H9 (cell line): Measurements from ENCODE around the gene NADSYN1. TPM values are rescaled to one million over a fixed set of nuclear protein-coding genes. Genes with fewer than 3 reads are reported as not detected.
A peak's percentile ranks its signal among the peaks of the same experiment; 100 is the strongest.

Experiments used
- DNase-seq: peaks from one replicate; pipeline ENCODE4 v3.0.0-alpha.2; 2017
- H2AFZ ChIP-seq: one replicate; pipeline ENCODE4 v1.6.1; 2013; ENCODE audit warnings: mild to moderate bottlenecking, low read length, control low read depth, moderate library complexity
- H2AK5ac ChIP-seq: 2 replicates; pipeline ENCODE4 v1.6.1; 2013; ENCODE audit warnings: low read length, control low read depth, mixed read lengths; ENCODE audit not compliant: insufficient read length
- H2BK120ac ChIP-seq: one replicate; pipeline ENCODE4 v1.6.1; 2013; ENCODE audit warnings: low read depth, mild to moderate bottlenecking, low read length, control low read depth, inconsistent platforms; ENCODE audit not compliant: poor library complexity, severe bottlenecking
- H2BK12ac ChIP-seq: 2 replicates; pipeline ENCODE4 v1.6.1; 2013; ENCODE audit warnings: low read length, control low read depth, mixed read lengths, low read depth; ENCODE audit not compliant: insufficient read length
- H2BK15ac ChIP-seq: 2 replicates; pipeline ENCODE4 v1.6.1; 2013; ENCODE audit warnings: low read depth, low read length, control low read depth
- H2BK20ac ChIP-seq: one replicate; pipeline ENCODE4 v1.6.1; 2013; ENCODE audit warnings: low read depth, mild to moderate bottlenecking, low read length, control low read depth, inconsistent platforms; ENCODE audit not compliant: poor library complexity, severe bottlenecking
- H2BK5ac ChIP-seq: 2 replicates; pipeline ENCODE4 v1.6.1; 2013; ENCODE audit warnings: low read length, control low read depth, mixed read lengths; ENCODE audit not compliant: insufficient read length
- H3K14ac ChIP-seq: 2 replicates; pipeline ENCODE4 v1.6.1; 2013; ENCODE audit warnings: low read length, control low read depth; ENCODE audit not compliant: insufficient read depth
- H3K18ac ChIP-seq: 2 replicates; pipeline ENCODE4 v1.6.1; 2013; ENCODE audit warnings: low read depth, mild to moderate bottlenecking, mixed read lengths, low read length, control low read depth; ENCODE audit not compliant: insufficient read length
- H3K23ac ChIP-seq: 2 replicates; pipeline ENCODE4 v1.6.1; 2013; ENCODE audit warnings: low read length, control low read depth, mixed read lengths, low read depth; ENCODE audit not compliant: insufficient read length
- H3K23me2 ChIP-seq: 2 replicates; pipeline ENCODE4 v1.6.1; 2013; ENCODE audit warnings: low read depth, mild to moderate bottlenecking, mixed read lengths, low read length, control low read depth; ENCODE audit not compliant: insufficient read length, poor library complexity, severe bottlenecking
- H3K27ac ChIP-seq: 2 replicates; pipeline ENCODE4 v1.5.1; 2013; ENCODE audit warnings: low read length, control low read depth, mixed read lengths, low read depth; ENCODE audit not compliant: insufficient read length
- H3K27me3 ChIP-seq: 2 replicates; pipeline ENCODE4 v1.6.1; 2013; ENCODE audit warnings: low read length, control low read depth, inconsistent platforms; ENCODE audit not compliant: insufficient read depth
- H3K4ac ChIP-seq: 2 replicates; pipeline ENCODE4 v1.6.1; 2013; ENCODE audit warnings: low read depth, mild to moderate bottlenecking, control low read depth, inconsistent platforms, low read length, moderate library complexity
- H3K4me1 ChIP-seq: 2 replicates; pipeline ENCODE4 v1.6.1; 2013; ENCODE audit warnings: low read length, control low read depth, inconsistent platforms; ENCODE audit not compliant: insufficient read depth
- H3K4me2 ChIP-seq: 2 replicates; pipeline ENCODE4 v1.6.1; 2013; ENCODE audit warnings: low read length, control low read depth, mixed read lengths; ENCODE audit not compliant: insufficient read length, insufficient read depth
- H3K56ac ChIP-seq: 2 replicates; pipeline ENCODE4 v1.6.1; 2013; ENCODE audit warnings: low read depth, mild to moderate bottlenecking, mixed read lengths, low read length, control low read depth; ENCODE audit not compliant: insufficient read length
- H3K79me1 ChIP-seq: 2 replicates; pipeline ENCODE4 v1.6.1; 2013; ENCODE audit warnings: low read depth, mild to moderate bottlenecking, moderate library complexity, low read length, control low read depth, inconsistent platforms; ENCODE audit not compliant: insufficient read depth, poor library complexity, severe bottlenecking
- H3K79me2 ChIP-seq: 2 replicates; pipeline ENCODE4 v1.6.1; 2013; ENCODE audit warnings: low read length, control low read depth, inconsistent platforms; ENCODE audit not compliant: insufficient read depth
- H3K9ac ChIP-seq: 2 replicates; pipeline ENCODE4 v1.6.1; 2013; ENCODE audit warnings: low read length, control low read depth, mixed read lengths; ENCODE audit not compliant: insufficient read length; ENCODE audit errors: extremely low read depth
- H3K9me3 ChIP-seq: one replicate; pipeline ENCODE4 v1.6.1; 2013; ENCODE audit warnings: low read depth, low read length, inconsistent platforms; ENCODE audit not compliant: control insufficient read depth
- H3T11ph ChIP-seq: one replicate; pipeline ENCODE4 v1.6.1; 2013; ENCODE audit warnings: mild to moderate bottlenecking, low read length, control low read depth, inconsistent platforms
- H4K20me1 ChIP-seq: one replicate; pipeline ENCODE4 v1.6.1; 2013; ENCODE audit not compliant: control insufficient read depth, insufficient read length, insufficient read depth
- H4K5ac ChIP-seq: 2 replicates; pipeline ENCODE4 v1.6.1; 2013; ENCODE audit warnings: low read depth, mild to moderate bottlenecking, mixed read lengths, low read length, control low read depth; ENCODE audit not compliant: insufficient read length
- H4K8ac ChIP-seq: replicated peaks from 2 replicates; pipeline ENCODE4 v1.6.1; 2013; ENCODE audit warnings: low read length, control low read depth, mixed read lengths, low read depth; ENCODE audit not compliant: insufficient read length
- H4K91ac ChIP-seq: 2 replicates; pipeline ENCODE4 v1.6.1; 2013; ENCODE audit warnings: low read depth, mild to moderate bottlenecking, moderate library complexity, mixed read lengths, low read length, control low read depth; ENCODE audit not compliant: insufficient read length
- H3K27ac Mint-ChIP-seq, 3 experiments: 2 replicates in 2 of 3; 3 replicates in 1 of 3; pipeline ENCODE4 v1.8.0; 2020 to 2021; ENCODE audit warnings: mixed read lengths in 3 of 3, mild to moderate bottlenecking in 1 of 3, moderate library complexity in 1 of 3
- H3K27me3 Mint-ChIP-seq: 2 replicates; pipeline ENCODE4 v1.8.0; 2021; ENCODE audit warnings: low read depth, mild to moderate bottlenecking, moderate library complexity, mixed read lengths
- H3K36me3 Mint-ChIP-seq, 3 experiments: 2 replicates in 2 of 3; 3 replicates in 1 of 3; pipeline ENCODE4 v1.8.0; 2020 to 2021; ENCODE audit warnings: low read depth in 3 of 3, mixed read lengths in 3 of 3; ENCODE audit not compliant: insufficient read depth in 1 of 3
- H3K4me1 Mint-ChIP-seq, 2 experiments: 2 replicates each; pipeline ENCODE4 v1.8.0; 2020; ENCODE audit warnings: mixed read lengths in 2 of 2
- H3K4me3 Mint-ChIP-seq, 2 experiments: 2 replicates in 1 of 2; 3 replicates in 1 of 2; pipeline ENCODE4 v1.8.0; 2020 to 2021; ENCODE audit warnings: mild to moderate bottlenecking in 2 of 2, mixed read lengths in 2 of 2, moderate library complexity in 1 of 2
- H3K9me3 Mint-ChIP-seq, 2 experiments: 2 replicates in 1 of 2; 3 replicates in 1 of 2; pipeline ENCODE4 v1.8.0; 2020; ENCODE audit warnings: mild to moderate bottlenecking in 2 of 2, mixed read lengths in 2 of 2, moderate library complexity in 1 of 2
- WGBS: extraction: QIAGEN DNeasy Blood & Tissue Kit; methylation state at CpG from one replicate; pipeline ENCODE4 v1.1.7; 2013; ENCODE audit warnings: missing lambda C conversion rate, low lambda C conversion rate, mixed read lengths; ENCODE audit not compliant: insufficient read length; ENCODE audit errors: extremely low coverage; 5-methylcytosine and 5-hydroxymethylcytosine counted together
- total RNA-seq: library from RNA; stranded (reverse); gene quantifications from 2 replicates; pipeline ENCODE4 v1.2.1, GENCODE V29; 2021
- TF ChIP-seq, protein P1 (sequence below): fragments of 200-600 bp; sonication (generic); conservative IDR thresholded peaks from 3 replicates; pipeline ENCODE4 v1.8.0; 2021; ENCODE audit warnings: antibody characterized with exemption, mild to moderate bottlenecking

The NADSYN1 gene
- total RNA-seq, 1 experiment from 2014 or later, result 44.2 TPM

DNA sequence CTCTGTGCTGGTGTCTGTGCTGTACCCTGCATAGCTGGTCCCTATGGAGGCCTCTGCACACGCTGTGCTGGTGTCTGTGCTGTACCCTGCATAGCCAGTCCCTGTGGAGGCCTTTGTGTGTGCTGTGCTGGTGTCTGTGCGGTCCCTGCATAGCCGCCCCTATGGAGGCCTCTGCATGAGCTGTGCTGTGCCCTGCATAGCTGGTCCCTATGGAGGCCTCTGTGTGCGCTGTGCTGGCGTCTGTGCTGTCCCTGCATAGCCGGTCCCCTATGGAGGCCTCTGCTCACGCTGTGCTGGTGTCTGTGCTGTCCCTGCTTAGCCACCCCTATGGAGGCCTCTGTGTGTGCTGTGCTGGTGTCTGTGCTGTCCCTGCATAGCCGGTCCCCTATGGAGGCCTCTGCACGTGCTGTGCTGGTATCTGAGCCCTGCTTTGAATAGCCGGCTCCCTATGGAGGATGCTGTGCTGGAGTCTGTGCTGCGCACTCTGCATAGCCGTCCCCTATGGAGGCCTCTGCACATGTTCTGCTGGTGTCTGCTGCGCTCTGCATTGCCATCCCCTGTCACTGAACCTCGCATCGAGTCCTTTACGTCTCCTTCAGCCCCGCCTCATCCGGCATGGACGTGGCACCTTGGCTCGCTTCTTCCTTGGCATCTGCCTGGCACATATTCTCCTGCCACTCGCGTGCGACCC lies 6.2 kb downstream of the NADSYN1 start:
- H4K20me1 ChIP-seq, result no peaks in the 10 kb centered on the region
- H2AK5ac ChIP-seq, result no peak overlapping the region
- peaks cover 4% of the 10 kb centered on the region for H3K79me1 ChIP-seq
- no CpG with 5 or more reads among the region's 23 CpGs for WGBS
- no peak overlapping the region for H3K23ac ChIP-seq
- Mint-ChIP-seq H3K9me3 (no peaks in the 10 kb centered on the region), H3K4me1 (peaks cover 0 to 5% of the 10 kb centered on the region in 2 experiments; a peak in 3 of 4 replicates), H3K4me3 (no peak overlapping the region), H3K36me3 (peaks cover 16 to 79% (median 54%) of the 10 kb centered on the region in 3 experiments; a peak in 6 of 7 replicates), H3K27me3 (no peaks in the 10 kb centered on the region; the same call in 1 of the 2 replicates), H3K27ac (peak overlapping the region in 1 of 3 experiments; percentile 55; a peak in 1 of 7 replicates)
- no peak overlapping the region for H3K18ac ChIP-seq
- H4K8ac ChIP-seq, result no peak overlapping the region
- no peak for DNase-seq
- H4K91ac ChIP-seq, result no peak overlapping the region
- no peak overlapping the region for H2BK12ac ChIP-seq
- H2BK120ac ChIP-seq, result no peak overlapping the region
- TF ChIP-seq, protein P1, sequence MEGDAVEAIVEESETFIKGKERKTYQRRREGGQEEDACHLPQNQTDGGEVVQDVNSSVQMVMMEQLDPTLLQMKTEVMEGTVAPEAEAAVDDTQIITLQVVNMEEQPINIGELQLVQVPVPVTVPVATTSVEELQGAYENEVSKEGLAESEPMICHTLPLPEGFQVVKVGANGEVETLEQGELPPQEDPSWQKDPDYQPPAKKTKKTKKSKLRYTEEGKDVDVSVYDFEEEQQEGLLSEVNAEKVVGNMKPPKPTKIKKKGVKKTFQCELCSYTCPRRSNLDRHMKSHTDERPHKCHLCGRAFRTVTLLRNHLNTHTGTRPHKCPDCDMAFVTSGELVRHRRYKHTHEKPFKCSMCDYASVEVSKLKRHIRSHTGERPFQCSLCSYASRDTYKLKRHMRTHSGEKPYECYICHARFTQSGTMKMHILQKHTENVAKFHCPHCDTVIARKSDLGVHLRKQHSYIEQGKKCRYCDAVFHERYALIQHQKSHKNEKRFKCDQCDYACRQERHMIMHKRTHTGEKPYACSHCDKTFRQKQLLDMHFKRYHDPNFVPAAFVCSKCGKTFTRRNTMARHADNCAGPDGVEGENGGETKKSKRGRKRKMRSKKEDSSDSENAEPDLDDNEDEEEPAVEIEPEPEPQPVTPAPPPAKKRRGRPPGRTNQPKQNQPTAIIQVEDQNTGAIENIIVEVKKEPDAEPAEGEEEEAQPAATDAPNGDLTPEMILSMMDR, result no peak
- H3K4me1 ChIP-seq, result no peaks in the 10 kb centered on the region
- H2AFZ ChIP-seq, result no peak overlapping the region
- no peak overlapping the region for H3K4me2 ChIP-seq
- H3K27ac ChIP-seq, result no peak overlapping the region
- no peaks in the 10 kb centered on the region for H3K23me2 ChIP-seq
- H3K27me3 ChIP-seq, result no peaks in the 10 kb centered on the region
- H2BK20ac ChIP-seq, result no peak overlapping the region
- H3T11ph ChIP-seq, result no peak overlapping the region
- no peak overlapping the region for H3K9ac ChIP-seq
- no peaks in the 10 kb centered on the region for H3K9me3 ChIP-seq
- H3K14ac ChIP-seq, result no peak overlapping the region
- H2BK5ac ChIP-seq, result no peak overlapping the region
- no peak overlapping the region for H3K4ac ChIP-seq
- no peaks in the 10 kb centered on the region for H3K79me2 ChIP-seq
- no peak overlapping the region for H2BK15ac ChIP-seq
- no peak overlapping the region for H3K56ac ChIP-seq
- no peak overlapping the region for H4K5ac ChIP-seq
